SKM-1 (cell line): ENCODE results near the gene PLA2G4F.

Source experiments
- DNase-seq: peaks from one replicate; lab custom pipeline; 2025; ENCODE audit not compliant: unreplicated experiment; lab: John Stamatoyannopoulos, UW

PLA2G4F gene, protein sequence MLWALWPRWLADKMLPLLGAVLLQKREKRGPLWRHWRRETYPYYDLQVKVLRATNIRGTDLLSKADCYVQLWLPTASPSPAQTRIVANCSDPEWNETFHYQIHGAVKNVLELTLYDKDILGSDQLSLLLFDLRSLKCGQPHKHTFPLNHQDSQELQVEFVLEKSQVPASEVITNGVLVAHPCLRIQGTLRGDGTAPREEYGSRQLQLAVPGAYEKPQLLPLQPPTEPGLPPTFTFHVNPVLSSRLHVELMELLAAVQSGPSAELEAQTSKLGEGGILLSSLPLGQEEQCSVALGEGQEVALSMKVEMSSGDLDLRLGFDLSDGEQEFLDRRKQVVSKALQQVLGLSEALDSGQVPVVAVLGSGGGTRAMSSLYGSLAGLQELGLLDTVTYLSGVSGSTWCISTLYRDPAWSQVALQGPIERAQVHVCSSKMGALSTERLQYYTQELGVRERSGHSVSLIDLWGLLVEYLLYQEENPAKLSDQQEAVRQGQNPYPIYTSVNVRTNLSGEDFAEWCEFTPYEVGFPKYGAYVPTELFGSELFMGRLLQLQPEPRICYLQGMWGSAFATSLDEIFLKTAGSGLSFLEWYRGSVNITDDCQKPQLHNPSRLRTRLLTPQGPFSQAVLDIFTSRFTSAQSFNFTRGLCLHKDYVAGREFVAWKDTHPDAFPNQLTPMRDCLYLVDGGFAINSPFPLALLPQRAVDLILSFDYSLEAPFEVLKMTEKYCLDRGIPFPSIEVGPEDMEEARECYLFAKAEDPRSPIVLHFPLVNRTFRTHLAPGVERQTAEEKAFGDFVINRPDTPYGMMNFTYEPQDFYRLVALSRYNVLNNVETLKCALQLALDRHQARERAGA

DNA sequence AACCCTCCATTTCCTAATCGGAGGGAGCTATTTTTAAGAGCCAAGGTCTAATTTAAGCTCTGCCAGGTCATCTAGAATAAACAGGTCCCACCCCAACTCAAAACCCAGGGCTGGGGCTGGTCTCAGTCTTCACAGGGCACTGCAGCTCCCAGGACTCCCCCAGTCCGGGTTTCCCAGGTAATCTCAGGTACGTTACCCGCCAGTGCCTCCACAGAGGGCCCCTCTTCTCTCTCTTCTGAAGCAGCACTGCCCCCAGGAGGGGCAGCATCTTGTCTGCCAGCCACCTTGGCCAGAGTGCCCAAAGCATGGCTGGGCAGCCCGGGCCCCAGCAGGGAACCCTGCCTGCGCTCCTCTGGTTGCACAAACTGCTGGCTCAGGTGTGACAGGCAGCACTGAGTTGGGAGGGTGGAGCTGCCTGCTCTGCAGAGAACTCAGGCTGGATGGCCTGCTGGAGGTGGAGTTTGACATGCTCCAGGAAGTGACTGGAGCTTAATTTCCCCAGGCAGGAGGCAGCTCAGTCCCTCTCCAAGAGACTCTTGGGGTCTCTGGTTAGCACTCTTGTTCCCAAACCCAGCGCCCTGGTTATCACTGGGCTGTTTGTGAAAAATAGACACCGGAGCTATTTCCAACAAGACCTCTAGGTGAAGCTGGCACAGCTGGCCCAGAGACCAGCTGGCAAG is at the start of gene PLA2G4F:
TSS of gene PLA2G4F (minus strand) at position 394 of the 680 bp plus-strand sequence. CDS start at position 307, 87 bp downstream.
- no peak for DNase-seq

GRCh38 chr15:42203891-42204290 is 47.5 kb upstream of the PLA2G4F start:
- no peak for DNase-seq

- DNase-seq = no peak
Observed at GRCh38 chr15:42202653-42203052, 46.2 kb upstream of the PLA2G4F start.

DNA sequence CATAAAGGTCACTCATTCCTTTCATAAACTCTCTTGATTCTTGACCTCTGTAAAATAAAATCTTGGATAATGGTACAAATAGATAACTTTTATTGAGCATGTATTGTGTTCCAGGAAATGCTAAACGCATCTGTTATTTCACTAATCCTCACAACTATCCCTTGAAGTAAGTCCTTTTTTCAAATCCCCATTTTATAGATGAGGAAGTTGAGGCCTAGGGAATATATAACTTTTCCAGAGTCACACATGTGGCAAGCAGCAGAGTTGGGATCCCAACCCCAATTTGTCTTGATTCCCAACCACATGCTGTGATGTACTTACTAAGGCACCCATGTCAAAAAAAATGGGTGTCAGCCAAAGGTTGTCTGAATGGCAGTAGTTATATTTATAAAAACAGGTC is 45.4 kb upstream of the PLA2G4F start:
- no peak for DNase-seq

- no peak for DNase-seq
Observed at GRCh38 chr15:42199126-42199525, 42.7 kb upstream of the PLA2G4F start.

DNA sequence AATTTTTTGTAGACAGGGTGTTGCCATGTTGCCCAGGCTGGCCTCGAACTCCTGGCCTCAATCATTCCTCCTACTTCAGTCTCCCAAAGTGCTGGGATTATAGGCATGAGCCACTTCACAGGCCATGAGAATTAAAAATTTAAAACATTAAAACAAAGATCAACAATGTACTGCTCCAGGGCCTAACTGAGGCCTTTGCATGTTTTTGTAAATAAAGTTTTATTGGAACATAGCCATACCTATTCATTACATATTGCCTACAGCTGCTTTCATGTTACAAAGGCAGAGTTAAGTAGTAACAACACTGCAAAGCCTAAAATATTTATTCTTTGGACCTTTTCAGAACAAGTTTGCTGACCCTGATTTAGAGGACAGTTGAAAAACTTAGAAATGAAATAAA is 42.1 kb upstream of the PLA2G4F start:
- no peak for DNase-seq

DNA sequence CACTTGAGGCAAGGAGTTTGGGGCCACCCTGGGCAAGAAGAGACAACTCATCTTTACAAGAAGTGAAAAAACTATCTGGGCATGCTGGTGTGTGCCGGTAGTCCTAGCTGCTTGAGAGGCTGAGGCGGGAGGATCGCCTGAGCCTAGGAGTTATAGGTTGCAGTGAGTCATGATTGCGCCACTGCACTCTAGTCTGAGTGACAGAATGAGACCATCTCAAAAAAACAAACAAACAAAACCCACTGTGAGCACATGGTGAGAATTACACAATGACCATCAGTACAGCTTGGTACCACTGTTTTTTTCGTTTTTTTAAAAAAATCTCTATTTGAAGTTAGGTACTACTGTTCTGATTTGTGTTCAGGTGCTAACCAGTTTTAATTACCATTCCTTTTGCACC is 38.1 kb upstream of the PLA2G4F start:
- no peak for DNase-seq

- DNase-seq = no peak
Observed at GRCh38 chr15:42193383-42193782, 36.9 kb upstream of the PLA2G4F start.

DNA sequence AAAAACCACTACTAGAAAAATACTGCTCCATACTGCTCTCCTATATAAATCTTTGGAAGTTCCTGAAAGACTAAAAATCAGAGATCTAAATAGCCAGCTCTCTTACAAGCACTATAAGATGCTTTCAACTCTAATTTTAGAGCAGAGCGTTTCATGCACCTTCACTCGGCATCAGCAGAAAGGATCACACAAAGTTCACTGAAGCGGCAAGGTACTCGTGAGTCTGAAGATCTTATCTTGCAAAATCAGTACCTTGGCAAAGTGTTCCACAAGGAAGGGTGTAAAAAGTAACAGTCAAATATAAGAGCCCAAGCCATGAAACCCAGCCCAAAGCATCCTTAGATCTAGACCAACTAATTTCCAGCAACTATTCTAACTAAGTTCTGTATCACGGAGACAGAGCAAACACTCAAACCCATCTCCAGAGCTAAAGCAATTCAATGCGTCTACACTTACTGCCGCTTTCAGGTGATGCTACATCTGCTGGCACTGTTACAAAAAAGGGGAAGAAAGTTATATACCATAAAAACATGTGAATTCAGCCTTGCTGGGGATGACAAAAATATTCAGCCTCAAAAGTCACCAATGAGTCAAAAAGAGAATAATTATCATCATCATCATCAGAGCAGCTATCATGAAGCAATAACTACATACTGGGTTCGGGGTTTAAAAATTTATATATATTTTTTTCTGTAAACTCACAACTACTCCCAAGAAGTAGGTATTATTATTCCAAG is 35.3 kb upstream of the PLA2G4F start:
- no peak for DNase-seq

GRCh38 chr15:42190370-42190769 is 33.9 kb upstream of the PLA2G4F start:
- no peak for DNase-seq

DNA sequence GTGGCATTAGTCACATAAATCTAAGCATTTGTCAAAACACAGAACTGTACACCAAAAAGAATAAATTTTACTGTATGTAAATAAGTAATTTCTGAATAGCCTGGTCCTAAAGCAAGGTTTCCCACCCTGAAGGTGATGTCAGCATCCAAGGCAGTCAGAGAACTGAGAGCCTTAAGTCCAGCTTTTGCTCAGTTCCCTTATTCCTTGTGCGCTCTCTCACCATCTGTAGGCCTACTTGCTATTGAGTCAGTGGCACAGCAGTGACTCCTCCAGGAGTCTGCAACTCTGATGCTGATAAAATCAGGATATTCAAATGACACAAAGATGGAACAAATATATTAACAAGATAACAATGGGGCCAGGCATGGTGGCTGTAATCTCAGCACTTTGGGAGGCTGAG is 29.4 kb upstream of the PLA2G4F start:
- no peak for DNase-seq

DNA sequence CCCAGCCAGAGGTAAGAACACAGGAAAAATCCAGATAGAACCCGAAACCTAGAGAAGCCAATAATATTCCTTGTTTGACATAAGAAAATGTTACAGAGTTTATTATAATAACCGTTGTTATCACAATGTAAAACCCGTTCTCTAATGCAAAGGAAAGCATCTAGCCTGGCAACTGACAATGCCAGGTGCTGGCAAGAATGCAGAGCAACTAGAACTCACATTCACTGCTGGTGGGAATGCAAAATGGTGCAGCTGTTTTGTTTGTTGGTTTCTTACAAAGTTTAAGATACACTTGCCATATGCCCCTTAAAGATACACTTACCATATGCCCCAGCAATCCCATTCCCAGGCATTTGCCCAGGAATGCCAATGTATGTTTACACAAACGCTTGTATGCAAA is 28.3 kb upstream of the PLA2G4F start:
- DNase-seq = no peak

DNA sequence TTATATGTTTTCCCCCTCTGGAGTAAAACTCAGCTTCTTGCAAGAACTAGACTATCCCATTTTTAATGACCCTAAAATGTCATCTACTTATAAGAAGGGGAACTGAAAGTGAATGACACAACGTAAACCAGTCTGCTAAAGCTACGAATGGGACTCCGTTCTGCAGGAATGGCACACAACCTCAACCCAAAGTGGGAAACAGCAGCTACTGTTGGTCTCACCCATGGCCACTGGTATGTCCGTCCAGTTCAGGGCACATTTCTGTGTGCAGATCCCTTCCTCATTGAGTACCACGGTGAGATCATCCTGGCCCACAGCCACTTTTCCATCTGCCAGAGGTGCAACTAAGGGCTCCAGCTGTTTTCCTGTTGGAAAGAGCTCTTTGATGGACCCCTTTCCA is 27.9 kb upstream of the PLA2G4F start:
- no peak for DNase-seq

GRCh38 chr15:42182961-42183360 is 26.5 kb upstream of the PLA2G4F start:
- DNase-seq = no peak

DNA sequence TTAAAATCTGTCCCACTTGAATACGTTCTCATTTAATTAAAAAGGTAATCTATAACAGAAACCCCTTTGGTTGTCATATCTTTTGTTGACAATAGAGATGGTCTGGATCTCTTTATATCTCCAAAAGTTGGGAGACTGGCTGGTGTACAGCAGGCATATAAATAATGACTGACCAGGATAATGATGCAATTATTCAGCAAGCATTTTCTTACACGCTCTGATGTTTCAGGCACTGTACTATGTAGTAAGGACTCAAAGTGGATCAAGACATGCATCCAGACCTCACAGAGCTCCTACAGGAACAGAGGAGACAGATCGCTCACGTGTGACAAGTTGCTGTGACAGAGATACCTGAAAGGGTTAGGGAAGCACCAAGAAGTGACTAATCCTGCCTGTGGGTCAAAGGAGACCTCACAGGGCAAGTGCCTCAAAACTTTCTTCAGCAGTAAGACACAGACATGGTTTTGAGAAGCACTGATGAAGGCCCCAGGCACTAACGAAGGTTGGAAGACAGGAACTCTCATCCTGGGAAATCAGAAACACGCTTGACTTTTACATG is 26.0 kb upstream of the PLA2G4F start:
- DNase-seq = no peak

- no peak for DNase-seq
Observed at GRCh38 chr15:42178056-42178455, 21.6 kb upstream of the PLA2G4F start.

DNA sequence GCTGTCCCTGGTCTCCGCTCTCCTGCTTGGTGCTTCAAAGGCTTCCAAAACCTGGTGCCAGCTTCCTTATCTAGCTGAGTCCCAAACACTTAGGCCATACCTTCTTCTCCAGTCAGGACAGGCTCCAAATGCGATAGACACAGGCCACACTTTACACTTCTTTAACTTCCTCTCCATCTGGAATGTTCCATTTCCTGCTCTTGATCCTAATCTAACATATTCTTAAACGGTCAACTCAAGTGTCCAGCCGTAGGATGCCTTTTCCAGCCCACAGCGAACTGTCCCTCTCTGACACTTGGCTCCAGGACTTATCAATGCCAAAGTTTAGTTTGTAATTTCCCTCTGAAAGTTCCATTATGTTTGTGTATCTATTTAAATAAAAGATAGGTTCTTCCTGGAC is 19.2 kb upstream of the PLA2G4F start:
- DNase-seq = no peak

- no peak for DNase-seq
Observed at GRCh38 chr15:42172475-42172874, 16.0 kb upstream of the PLA2G4F start.

- no peak for DNase-seq
Observed at GRCh38 chr15:42171795-42172194, 15.4 kb upstream of the PLA2G4F start.

DNA sequence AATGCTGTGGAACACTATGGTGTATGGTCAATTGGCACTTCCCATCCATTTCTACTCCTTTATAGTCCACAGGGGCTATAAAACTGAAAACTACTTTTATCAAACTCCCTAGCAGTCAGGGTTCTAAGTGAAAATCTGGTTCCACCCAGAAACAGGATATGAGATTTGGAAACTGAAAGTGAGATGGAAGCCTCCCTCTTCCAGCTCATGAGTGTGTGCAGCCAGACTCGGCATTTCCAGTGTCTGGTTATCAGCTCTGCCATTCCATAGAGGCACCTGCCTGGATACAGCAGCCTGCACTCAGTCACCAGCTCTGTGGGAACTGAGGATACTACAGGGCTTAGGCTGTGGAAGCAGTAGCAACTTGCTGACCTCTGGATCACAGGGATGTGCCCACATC is 14.7 kb upstream of the PLA2G4F start:
- DNase-seq = no peak
